Heart right ventricle (tissue), 16 donors: ENCODE measurements around the gene AP4B1. TPM values are rescaled to one million over a fixed set of nuclear protein-coding genes. Genes with fewer than 3 reads are reported as not detected.

Experiments used
- ATAC-seq, 8 donors: fragments of 200-7000 bp; cut with Tn5 transposase; one replicate each; pipeline ENCODE4 v1.9.1; 2020; ENCODE audit warnings: mild to moderate bottlenecking in 8 of 8, moderate library complexity in 8 of 8, moderate number of reproducible peaks in 1 of 8
- DNase-seq, 2 donors: peaks; one replicate each; pipeline ENCODE4 v3.0.0-alpha.2; 2020
- H3K27ac ChIP-seq, 10 donors: fragments of 200-600 bp; sonication (generic) in 2 of 10; one replicate each; pipeline versions ENCODE4 v1.5.0 to v1.8.0; 2020 to 2022; ENCODE audit warnings: mild to moderate bottlenecking in 3 of 10
- H3K27me3 ChIP-seq, 7 donors: fragments of 200-600 bp; one replicate each; pipeline ENCODE4 v1.8.0; 2021 to 2022; ENCODE audit warnings: mild to moderate bottlenecking in 2 of 7
- H3K36me3 ChIP-seq, 9 donors: fragments of 200-600 bp; sonication (generic) in 1 of 9; one replicate each; pipeline versions ENCODE4 v1.5.0 to v1.8.0; 2020 to 2022; ENCODE audit warnings: mild to moderate bottlenecking in 2 of 9
- H3K4me1 ChIP-seq, 9 donors: fragments of 200-600 bp; sonication (generic) in 1 of 9; one replicate each; pipeline versions ENCODE4 v1.5.0 to v1.8.0; 2020 to 2022; ENCODE audit warnings: mild to moderate bottlenecking in 4 of 9
- H3K4me3 ChIP-seq, 10 donors: fragments of 200-600 bp; sonication (generic) in 2 of 10; one replicate each; pipeline versions ENCODE4 v1.5.0 to v1.8.0; 2020 to 2022; ENCODE audit warnings: mild to moderate bottlenecking in 7 of 10, moderate library complexity in 2 of 10
- H3K9me3 ChIP-seq, 11 donors: fragments of 200-600 bp in 10 of 11; sonication (generic) in 2 of 11; one replicate each; pipeline versions ENCODE4 v1.5.0 to v1.8.0; 2013 to 2022; ENCODE audit warnings: mild to moderate bottlenecking in 2 of 11, control low read depth in 1 of 11, moderate library complexity in 1 of 11
- CTCF ChIP-seq, 9 donors: fragments of 200-600 bp; sonication (generic) in 2 of 9; IDR thresholded peaks; one replicate each; pipeline versions ENCODE4 v1.5.0 to v1.8.0; 2021 to 2022; ENCODE audit warnings: antibody characterized with exemption in 9 of 9, mild to moderate bottlenecking in 5 of 9, moderate library complexity in 1 of 9
- WGBS, 2 donors: extraction: QIAGEN DNeasy Blood & Tissue Kit; methylation state at CpG; one replicate each; pipeline ENCODE4 v1.1.7; 2013; ENCODE audit warnings: inconsistent platforms in 1 of 2; 5-methylcytosine and 5-hydroxymethylcytosine counted together
- intact Hi-C, 10 donors: fragments of 100-400 bp; cut with DNase I; formaldehyde crosslinking; loops; one replicate each; pipeline versions ENCODE4 v1.11.1 to v1.14.2; 2022
- polyA plus RNA-seq, 2 donors: library from polyadenylated mRNA; stranded (reverse); fragments of 200-250 nt; gene quantifications; one replicate each; pipeline ENCODE4 v1.2.3, GENCODE V29; 2013
- total RNA-seq, 10 donors: library from RNA; stranded (reverse); fragmentation: NEBNext Ultra II Directional in 3 of 10; extraction: Animal tissue kit (Norgen Biotek cat#: 25700) in 3 of 10; gene quantifications; one replicate each; pipeline versions ENCODE4 v1.2.1 to v1.2.4, GENCODE V29; 2021 to 2023
- donor health status: Arrhythmogenic right ventricular cardiomyopathy.
- donor health status: ischemic (EF 13 %, LVEDD 7.1; RV severe dilation, severe dysfunction).
- donor health status: healthy with polysubstance abuse.
- donor health status: DM: no; HTN: yes; CAD: no.
- donor health status: DM: no; HTN: no; CAD: no.
- donor health status: ischemic (EF 25% LVEDD 6.9; RV normal size, moderate dysfunction).
- donor health status: ischemic (EF 25% LVEDD 5.7; RV mildly dilated, moderate dysfunction).
- donor health status: healthy.
- donor health status: DM: yes; HTN: yes; CAD: no.
- donor health status: Ischemic cardiomyopathy.
- donor health status: ischemic (EF 35%, LVEDD 5.7; RV mildly dilated, moderate dysfunction).
- donor health status: nonischemic (EF 11% LVEDD 7.7; RV severe dilation, severe dysfunction).
- donor health status: DM: yes; HTN: yes; CAD: no.
- donor health status: PGD.
- donor health status: ischemic (EF 29% LVEDD 5.4; RV normal size, mild dysfunction).
- donor health status: nonischemic (EF 23%, LVEDD 6.1; RV moderate dilation, normal function).

The AP4B1 gene
- total and polyA plus RNA-seq, 12 donors: 7.5 to 15.4 (median 11.5) TPM

DNA sequence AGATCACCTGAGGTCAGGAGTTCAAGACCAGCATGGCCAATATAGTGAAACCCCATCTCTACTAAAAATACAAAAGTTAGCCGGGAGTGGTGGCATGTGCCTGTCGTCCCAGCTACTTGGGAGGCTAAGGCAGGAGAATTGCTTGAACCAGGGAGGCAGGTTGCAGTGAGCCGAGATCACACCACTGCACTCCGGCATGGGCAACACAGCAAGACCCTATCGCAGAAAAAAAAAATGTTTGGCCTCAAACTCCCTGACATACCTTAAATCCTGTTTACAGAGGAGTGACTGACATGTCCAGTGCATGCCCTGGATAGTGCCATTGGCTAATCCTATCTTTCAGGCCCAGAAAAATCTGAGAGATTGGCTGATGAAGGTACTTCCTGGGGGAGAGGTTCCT lies 12.4 kb upstream of the AP4B1 start:
- 96 to 98% methylated on average over 5 of the region's 5 CpGs for WGBS, 2 donors
- H3K27me3 ChIP-seq: no peaks in the 10 kb centered on the region
- H3K4me3 ChIP-seq: no peak overlapping the region
- DNase-seq (no peak), ATAC-seq (no peak)
- TF ChIP-seq CTCF (IDR thresholded peaks at IDR 0.05): no peak
- H3K27ac ChIP-seq: no peak overlapping the region
- peaks cover 0 to 16% (median 14%) of the 10 kb centered on the region in 9 donors for H3K4me1 ChIP-seq
- intact Hi-C loops: no loop called here
- peaks cover 0 to 10% (median 0%) of the 10 kb centered on the region in 9 donors for H3K36me3 ChIP-seq
- H3K9me3 ChIP-seq: no peaks in the 10 kb centered on the region

DNA sequence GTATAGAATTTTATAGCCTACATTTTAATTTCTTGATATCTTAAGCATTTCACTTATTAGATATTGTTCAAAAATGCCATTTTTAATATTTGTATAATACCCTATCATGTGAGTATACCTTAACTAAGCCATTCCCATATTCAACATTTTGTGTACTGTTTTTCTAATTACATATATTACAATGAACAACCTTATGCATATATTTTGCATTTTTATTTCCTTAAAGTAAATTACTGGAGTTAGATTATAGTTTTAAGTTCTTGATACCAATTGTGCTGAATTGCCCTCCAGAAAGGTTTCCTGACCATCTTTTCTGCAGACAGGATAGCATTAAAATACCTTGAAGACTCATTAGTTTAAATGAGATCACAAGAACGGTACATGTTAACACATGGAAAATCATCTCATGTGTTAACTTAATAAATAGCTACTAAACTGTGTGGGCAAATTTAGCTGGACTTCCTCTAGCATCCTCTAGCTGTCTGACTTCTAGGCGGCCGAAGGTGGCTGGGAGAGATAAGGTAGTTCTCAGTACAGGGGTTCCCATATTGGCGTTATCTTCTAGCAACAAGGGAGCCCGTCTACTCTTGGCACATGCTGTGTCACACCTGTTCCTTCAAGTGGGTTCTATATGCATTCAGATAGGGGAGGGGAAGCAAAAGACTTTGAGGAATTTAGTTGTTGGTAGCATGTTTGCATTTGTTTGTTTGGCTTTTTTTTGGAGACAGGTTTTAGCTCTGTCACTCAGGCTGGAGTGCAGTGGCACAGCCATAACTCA lies 9.5 kb upstream of the AP4B1 start:
- peaks cover 0 to 20% (median 14%) of the 10 kb centered on the region in 9 donors for H3K4me1 ChIP-seq
- ATAC-seq (no peak), DNase-seq (no peak)
- H3K27ac ChIP-seq: peak overlapping the region in 1 of 10 donors; percentile 77
- TF ChIP-seq CTCF (IDR thresholded peaks at IDR 0.05): no peak
- no peaks in the 10 kb centered on the region for H3K9me3 ChIP-seq
- no peak overlapping the region for H3K4me3 ChIP-seq
- intact Hi-C loops: loop anchor here in 2 of 10 donors (2.0 kb wide), 1 partner anchor 15 kb away; the partner anchor contains the start of gene HIPK1 (in 2 of the 2)
- H3K27me3 ChIP-seq: no peaks in the 10 kb centered on the region
- peaks cover 0 to 38% (median 11%) of the 10 kb centered on the region in 9 donors for H3K36me3 ChIP-seq
- 67 to 75% methylated on average over 5 of the region's 5 CpGs for WGBS, 2 donors

DNA sequence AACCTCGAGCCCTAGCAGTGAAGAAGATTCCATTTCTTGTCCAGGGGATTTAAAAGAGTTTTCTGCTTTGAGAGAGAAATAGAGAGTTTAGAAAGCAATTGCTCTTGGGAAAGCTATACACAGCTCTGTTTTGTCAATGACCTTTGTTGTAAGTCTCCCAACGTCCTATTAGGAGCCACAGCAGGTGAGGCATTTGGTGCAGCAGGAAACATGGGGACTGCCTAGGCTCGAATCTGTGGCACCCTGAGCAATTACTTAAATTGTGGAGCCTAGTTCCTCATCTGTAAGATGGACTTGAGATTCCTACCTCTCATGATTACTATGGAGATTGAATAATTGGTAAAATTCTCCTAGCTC lies 8.7 kb upstream of the AP4B1 start:
- Histone ChIP-seq H3K4me1 (peaks cover 0 to 20% (median 14%) of the 10 kb centered on the region in 9 donors), H3K4me3 (peak overlapping the region in 2 of 10 donors; percentile 6 to 21), H3K27ac (peak overlapping the region; percentile 39 to 86 (median 72)), H3K27me3 (no peaks in the 10 kb centered on the region), H3K36me3 (peaks cover 0 to 46% (median 11%) of the 10 kb centered on the region in 9 donors), H3K9me3 (no peaks in the 10 kb centered on the region)
- TF ChIP-seq CTCF (IDR thresholded peaks at IDR 0.05): no peak
- intact Hi-C loops: loop anchor here in 2 of 10 donors (2.0 kb wide), 1 partner anchor 16 kb away; the partner anchor contains the start of gene HIPK1 (in 2 of the 2)
- DNase-seq (no peak), ATAC-seq (peak in 5 of 8 donors; percentile 3 to 56 (median 18))
- WGBS, 2 donors: 18 to 27% methylated on average over 3 of the region's 3 CpGs

GRCh38 chr1:113912594-113913311 lies 8.2 kb upstream of the AP4B1 start:
- WGBS, 2 donors: 15 to 19% methylated on average over 6 of the region's 6 CpGs
- no peak for TF ChIP-seq CTCF (IDR thresholded peaks at IDR 0.05)
- Histone ChIP-seq H3K36me3 (peaks cover 0 to 52% (median 11%) of the 10 kb centered on the region in 9 donors), H3K27me3 (no peaks in the 10 kb centered on the region), H3K4me3 (peak overlapping the region in 2 of 10 donors; percentile 6 to 21), H3K27ac (peak overlapping the region; percentile 39 to 86 (median 72)), H3K9me3 (no peaks in the 10 kb centered on the region), H3K4me1 (peaks cover 0 to 20% (median 14%) of the 10 kb centered on the region in 9 donors)
- DNase-seq (peak; percentile 42 to 60), ATAC-seq (peak; percentile 78 to 94 (median 90))
- intact Hi-C loops: loop anchor here in 2 of 10 donors (2.0 kb wide), 1 partner anchor 16 kb away; the partner anchor contains the start of gene HIPK1 (in 2 of the 2)
